GM12874 (cell line): Measurements from ENCODE around the gene DCTN4.

Experiments used
- CTCF ChIP-seq: IDR thresholded peaks from 2 replicates; pipeline ENCODE4 v1.5.1; 2011; ENCODE audit warnings: low read depth, mild to moderate bottlenecking, control low read depth, low read length, moderate library complexity; ENCODE audit not compliant: insufficient read depth

Gene DCTN4

GRCh38 chr5:150750469-150750868, 8.3 kb downstream of the DCTN4 start:
- TF ChIP-seq CTCF, result no peak

GRCh38 chr5:150740992-150741391, 17.8 kb downstream of the DCTN4 start:
- no peak for TF ChIP-seq CTCF

- TF ChIP-seq CTCF, result no peak
These were observed 20.0 kb downstream of the DCTN4 start for GRCh38 chr5:150738862-150739261.

GRCh38 chr5:150734579-150735384, 24.0 kb downstream of the DCTN4 start:
- no peak for TF ChIP-seq CTCF

GRCh38 chr5:150731669-150732242, 27.1 kb downstream of the DCTN4 start:
- TF ChIP-seq CTCF, result no peak

- TF ChIP-seq CTCF, result no peak
These were observed 29.0 kb downstream of the DCTN4 start for GRCh38 chr5:150729859-150730258.

- no peak for TF ChIP-seq CTCF
These were observed 35.0 kb downstream of the DCTN4 start for GRCh38 chr5:150723845-150724244.
